ENCODE data around the gene TAMALIN.
A peak's percentile ranks its signal among the peaks of the same experiment; 100 is the strongest.
"Not testable (repeated sequence)": the region's sequence is repeated elsewhere in the genome, so short reads cannot be mapped to it uniquely, and the experiment has no call there.

The TAMALIN gene

GRCh38 chr12:52006726-52007157 is at the start of gene TAMALIN:
TSS of gene TAMALIN (plus strand) at chr12:52006946. CDS start at chr12:52007020, 74 bp downstream.
- DNase-seq: no peak

- DNase-seq: no peak
Measured at GRCh38 chr12:51958542-51958941, 48.2 kb upstream of the TAMALIN start.

GRCh38 chr12:51959211-51959610 is 47.5 kb upstream of the TAMALIN start:
- no peak for DNase-seq

- DNase-seq: no peak
Measured at GRCh38 chr12:51959921-51960320, 46.8 kb upstream of the TAMALIN start.

GRCh38 chr12:51960488-51960887 is 46.3 kb upstream of the TAMALIN start:
- no peak for DNase-seq

GRCh38 chr12:51960890-51961289 is 45.9 kb upstream of the TAMALIN start:
- DNase-seq: no peak

- no peak for DNase-seq
Measured at GRCh38 chr12:51961834-51962233, 44.9 kb upstream of the TAMALIN start.

GRCh38 chr12:51962737-51963136 is 44.0 kb upstream of the TAMALIN start:
- DNase-seq: no peak

GRCh38 chr12:51963477-51963876 is 43.3 kb upstream of the TAMALIN start:
- DNase-seq: no peak

GRCh38 chr12:51969643-51970042 is 37.1 kb upstream of the TAMALIN start:
- DNase-seq: no peak

- no peak for DNase-seq
Measured at GRCh38 chr12:51970904-51971646, 35.7 kb upstream of the TAMALIN start.

- DNase-seq: no peak
Measured at GRCh38 chr12:51971679-51972421, 34.9 kb upstream of the TAMALIN start.

GRCh38 chr12:51972422-51972812 is 34.3 kb upstream of the TAMALIN start:
- no peak for DNase-seq

- no peak for DNase-seq
Measured at GRCh38 chr12:51972849-51973273, 33.9 kb upstream of the TAMALIN start.

GRCh38 chr12:51973560-51973959 is 33.2 kb upstream of the TAMALIN start:
- no peak for DNase-seq

- no peak for DNase-seq
Measured at GRCh38 chr12:51974646-51975045, 32.1 kb upstream of the TAMALIN start.

GRCh38 chr12:51975196-51975595 is 31.6 kb upstream of the TAMALIN start:
- no peak for DNase-seq

GRCh38 chr12:51976376-51977160 is 30.2 kb upstream of the TAMALIN start:
- no peak for DNase-seq

GRCh38 chr12:51977320-51977753 is 29.4 kb upstream of the TAMALIN start:
- DNase-seq: no peak

GRCh38 chr12:51979306-51979705 is 27.4 kb upstream of the TAMALIN start:
- DNase-seq: not testable (repeated sequence)

- peak; percentile 7 for DNase-seq
Measured at GRCh38 chr12:51980051-51980808, 26.5 kb upstream of the TAMALIN start.

- DNase-seq: no peak
Measured at GRCh38 chr12:51980809-51981127, 26.0 kb upstream of the TAMALIN start.

GRCh38 chr12:51984657-51985056 is 22.1 kb upstream of the TAMALIN start:
- no peak for DNase-seq
